GM23338 (cell line): ENCODE data around the gene TSPAN12.

Source experiments
- CREB1 ChIP-seq: fragments of 250-450 bp; sonication (Bioruptor Pico); IDR thresholded peaks from 2 replicates; pipeline ENCODE4 v1.5.0; 2020; ENCODE audit warnings: low read depth, mild to moderate bottlenecking, moderate library complexity
- EZH2 ChIP-seq: fragments of 200-600 bp; sonication (generic); IDR thresholded peaks from one replicate; pipeline ENCODE4 v1.8.0; 2017; ENCODE audit warnings: antibody characterized with exemption, mild to moderate bottlenecking, low read depth; ENCODE audit not compliant: unreplicated experiment
- EZH2phosphoT487 ChIP-seq: fragments of 200-600 bp; sonication (generic); IDR thresholded peaks from one replicate; pipeline ENCODE4 v1.8.1; 2018; ENCODE audit warnings: antibody characterized with exemption; ENCODE audit not compliant: unreplicated experiment
- POLR2AphosphoS5 ChIP-seq: IDR thresholded peaks from 2 replicates; pipeline ENCODE4 v1.6.1; 2016; ENCODE audit warnings: antibody characterized with exemption, low read depth
- ZNF114 ChIP-seq: fragments of 250-450 bp; sonication (Bioruptor Pico); IDR thresholded peaks from 2 replicates; pipeline ENCODE4 v1.5.0; 2020; ENCODE audit warnings: mild to moderate bottlenecking, moderate library complexity
- TF ChIP-seq, protein P1 (sequence below), 2 experiments: fragments of 200-600 bp in 1 of 2; sonication (generic) in 1 of 2; conservative IDR thresholded peaks; 2 replicates each; pipeline versions ENCODE4 v1.5.1 to v1.6.1; 2016 to 2017; ENCODE audit warnings: antibody characterized with exemption in 2 of 2, low read depth in 2 of 2, mild to moderate bottlenecking in 2 of 2, moderate library complexity in 1 of 2

DNA sequence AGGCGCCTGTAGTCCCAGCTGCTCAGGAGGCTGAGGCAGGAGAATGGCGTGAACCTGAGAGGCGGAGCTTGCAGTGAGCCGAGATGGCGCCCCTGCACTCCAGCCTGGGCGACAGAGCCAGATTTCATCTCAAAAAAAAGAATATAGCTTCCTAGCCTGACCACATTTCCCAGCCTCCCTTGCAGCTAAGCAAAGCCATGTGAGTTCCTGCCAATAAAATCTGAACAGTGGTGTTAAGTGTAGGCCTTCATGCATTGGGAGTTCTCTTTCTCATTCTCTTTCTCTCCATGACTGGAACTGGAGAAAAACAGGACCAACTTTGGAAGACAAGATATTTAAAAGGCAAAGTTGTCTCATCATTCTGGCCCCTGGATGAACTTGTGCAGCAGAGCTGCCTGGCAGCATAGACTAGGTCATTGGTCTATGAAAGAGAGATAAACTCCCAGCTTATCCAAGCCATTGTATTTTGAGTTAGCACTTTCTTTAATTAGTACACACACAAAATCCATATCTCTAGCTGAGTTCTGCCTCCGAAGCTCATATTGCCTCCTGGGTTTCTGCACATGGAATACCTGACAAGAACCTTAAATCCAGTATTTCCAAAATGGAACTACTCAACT is 60.8 kb downstream of the TSPAN12 start:
- TF ChIP-seq EZH2 (no peak), EZH2phosphoT487 (no peak), POLR2AphosphoS5 (no peak), CREB1 (CRISPR knock-in tag) (no peak), ZNF114 (CRISPR knock-in tag) (no peak)
- TF ChIP-seq, protein P1, sequence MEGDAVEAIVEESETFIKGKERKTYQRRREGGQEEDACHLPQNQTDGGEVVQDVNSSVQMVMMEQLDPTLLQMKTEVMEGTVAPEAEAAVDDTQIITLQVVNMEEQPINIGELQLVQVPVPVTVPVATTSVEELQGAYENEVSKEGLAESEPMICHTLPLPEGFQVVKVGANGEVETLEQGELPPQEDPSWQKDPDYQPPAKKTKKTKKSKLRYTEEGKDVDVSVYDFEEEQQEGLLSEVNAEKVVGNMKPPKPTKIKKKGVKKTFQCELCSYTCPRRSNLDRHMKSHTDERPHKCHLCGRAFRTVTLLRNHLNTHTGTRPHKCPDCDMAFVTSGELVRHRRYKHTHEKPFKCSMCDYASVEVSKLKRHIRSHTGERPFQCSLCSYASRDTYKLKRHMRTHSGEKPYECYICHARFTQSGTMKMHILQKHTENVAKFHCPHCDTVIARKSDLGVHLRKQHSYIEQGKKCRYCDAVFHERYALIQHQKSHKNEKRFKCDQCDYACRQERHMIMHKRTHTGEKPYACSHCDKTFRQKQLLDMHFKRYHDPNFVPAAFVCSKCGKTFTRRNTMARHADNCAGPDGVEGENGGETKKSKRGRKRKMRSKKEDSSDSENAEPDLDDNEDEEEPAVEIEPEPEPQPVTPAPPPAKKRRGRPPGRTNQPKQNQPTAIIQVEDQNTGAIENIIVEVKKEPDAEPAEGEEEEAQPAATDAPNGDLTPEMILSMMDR (conservative IDR thresholded peaks at IDR 0.05; ENCODE audit: low read depth in 2 of 2): no peak
